PC-3 (cell line): ENCODE data around the gene MTHFD1L.

Experiments
- EZH2phosphoT487 ChIP-seq: fragments of 300-600 bp; sonication (generic); IDR thresholded peaks from 2 replicates; pipeline ENCODE4 v1.6.1; 2018; ENCODE audit warnings: mild to moderate bottlenecking, antibody characterized with exemption, low read length, borderline replicate concordance
- TF ChIP-seq, protein P1 (sequence below): fragments of 300-600 bp; sonication (generic); conservative IDR thresholded peaks from 2 replicates; pipeline ENCODE4 v1.5.1; 2017; ENCODE audit warnings: antibody characterized with exemption, low read depth, mild to moderate bottlenecking, low read length

GRCh38 chr6:150925976-150926375 is 60.5 kb downstream of the MTHFD1L start:
- TF ChIP-seq, protein P1, sequence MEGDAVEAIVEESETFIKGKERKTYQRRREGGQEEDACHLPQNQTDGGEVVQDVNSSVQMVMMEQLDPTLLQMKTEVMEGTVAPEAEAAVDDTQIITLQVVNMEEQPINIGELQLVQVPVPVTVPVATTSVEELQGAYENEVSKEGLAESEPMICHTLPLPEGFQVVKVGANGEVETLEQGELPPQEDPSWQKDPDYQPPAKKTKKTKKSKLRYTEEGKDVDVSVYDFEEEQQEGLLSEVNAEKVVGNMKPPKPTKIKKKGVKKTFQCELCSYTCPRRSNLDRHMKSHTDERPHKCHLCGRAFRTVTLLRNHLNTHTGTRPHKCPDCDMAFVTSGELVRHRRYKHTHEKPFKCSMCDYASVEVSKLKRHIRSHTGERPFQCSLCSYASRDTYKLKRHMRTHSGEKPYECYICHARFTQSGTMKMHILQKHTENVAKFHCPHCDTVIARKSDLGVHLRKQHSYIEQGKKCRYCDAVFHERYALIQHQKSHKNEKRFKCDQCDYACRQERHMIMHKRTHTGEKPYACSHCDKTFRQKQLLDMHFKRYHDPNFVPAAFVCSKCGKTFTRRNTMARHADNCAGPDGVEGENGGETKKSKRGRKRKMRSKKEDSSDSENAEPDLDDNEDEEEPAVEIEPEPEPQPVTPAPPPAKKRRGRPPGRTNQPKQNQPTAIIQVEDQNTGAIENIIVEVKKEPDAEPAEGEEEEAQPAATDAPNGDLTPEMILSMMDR: no peak
- no peak for TF ChIP-seq EZH2phosphoT487
